Neural cell (in vitro differentiated cells): Measurements from ENCODE around the gene FAM131B. TPM values are rescaled to one million over a fixed set of nuclear protein-coding genes. Genes with fewer than 3 reads are reported as not detected.

Experiments used
- H2AFZ ChIP-seq: fragments of 200-600, 300-800 bp; sonication (generic), shearing (Covaris generic); 2 replicates; pipeline ENCODE4 v1.6.0; 2014; ENCODE audit warnings: low read depth, mild to moderate bottlenecking, antibody characterized with exemption, low read length, moderate library complexity
- H3F3A ChIP-seq: fragments of 200-600 bp; shearing (Covaris generic); 2 replicates; pipeline ENCODE4 v1.6.1; 2016; ENCODE audit warnings: mild to moderate bottlenecking, moderate library complexity, mixed read lengths, antibody characterized with exemption, low read length; ENCODE audit not compliant: insufficient read depth, poor library complexity, severe bottlenecking
- H3K27ac ChIP-seq: fragments of 200-600, 300-800 bp; sonication (generic), shearing (Covaris generic); 2 replicates; pipeline ENCODE4 v1.5.1; 2014; ENCODE audit warnings: mild to moderate bottlenecking, low read length, moderate library complexity
- H3K27me3 ChIP-seq: fragments of 300-800, 200-600 bp; sonication (generic), shearing (Covaris generic); 2 replicates; pipeline ENCODE4 v1.6.0; 2014; ENCODE audit warnings: mild to moderate bottlenecking, low read depth, low read length, moderate library complexity; ENCODE audit not compliant: insufficient read depth
- H3K36me3 ChIP-seq: fragments of 300-800, 200-600 bp; sonication (generic), shearing (Covaris generic); 2 replicates; pipeline ENCODE4 v1.5.1; 2014; ENCODE audit warnings: mild to moderate bottlenecking, antibody characterized with exemption, low read length, moderate library complexity; ENCODE audit not compliant: insufficient read depth
- H3K4me2 ChIP-seq: fragments of 300-800, 200-600 bp; sonication (generic), shearing (Covaris generic); 2 replicates; pipeline ENCODE4 v1.6.0; 2014; ENCODE audit warnings: mild to moderate bottlenecking, low read length
- H3K4me3 ChIP-seq: fragments of 300-800, 200-600 bp; sonication (generic), shearing (Covaris generic); 2 replicates; pipeline ENCODE4 v1.5.1; 2014; ENCODE audit warnings: mild to moderate bottlenecking, low read length, moderate library complexity
- H3K79me2 ChIP-seq: fragments of 200-600 bp; shearing (Covaris generic); replicated peaks from 2 replicates; pipeline ENCODE4 v1.6.0; 2014; ENCODE audit warnings: mild to moderate bottlenecking, low read length, moderate library complexity; ENCODE audit not compliant: insufficient read depth
- H3K9ac ChIP-seq: fragments of 300-800, 200-600 bp; sonication (generic), shearing (Covaris generic); 2 replicates; pipeline ENCODE4 v1.6.1; 2016; ENCODE audit warnings: mild to moderate bottlenecking, low read length, mixed read lengths
- H3K9me2 ChIP-seq: fragments of 200-600 bp; shearing (Covaris generic); 2 replicates; pipeline ENCODE4 v1.6.1; 2016; ENCODE audit warnings: mild to moderate bottlenecking, low read length, mixed read lengths; ENCODE audit not compliant: insufficient read depth
- H3K9me3 ChIP-seq: fragments of 200-600, 300-800 bp; sonication (generic), shearing (Covaris generic); 2 replicates; pipeline ENCODE4 v1.6.1; 2016; ENCODE audit warnings: mild to moderate bottlenecking, mixed run types, low read length, moderate library complexity, mixed read lengths
- H4K20me1 ChIP-seq: fragments of 200-600 bp; shearing (Covaris generic); 2 replicates; pipeline ENCODE4 v1.6.1; 2016; ENCODE audit warnings: mild to moderate bottlenecking, mixed run types; ENCODE audit not compliant: insufficient read depth
- EP300 ChIP-seq: fragments of 450-650 bp; conservative IDR thresholded peaks from 2 replicates; pipeline ENCODE4 v1.6.1; 2014; ENCODE audit warnings: antibody characterized with exemption, mild to moderate bottlenecking, moderate library complexity; ENCODE audit not compliant: poor library complexity, severe bottlenecking
- MXI1 ChIP-seq: fragments of 450-650 bp; conservative IDR thresholded peaks from 2 replicates; pipeline ENCODE4 v1.6.1; 2014; ENCODE audit warnings: antibody characterized with exemption, mild to moderate bottlenecking; ENCODE audit not compliant: poor library complexity, severe bottlenecking
- POLR2AphosphoS5 ChIP-seq: IDR thresholded peaks from 2 replicates; pipeline ENCODE4 v1.6.1; 2012
- RAD21 ChIP-seq: fragments of 450-650 bp; conservative IDR thresholded peaks from 2 replicates; pipeline ENCODE4 v1.6.1; 2014; ENCODE audit warnings: antibody characterized with exemption, mild to moderate bottlenecking, moderate library complexity
- REST ChIP-seq: IDR thresholded peaks from 2 replicates; pipeline ENCODE4 v1.6.1; 2012; ENCODE audit warnings: borderline replicate concordance
- SMC3 ChIP-seq: fragments of 450-650 bp; conservative IDR thresholded peaks from 2 replicates; pipeline ENCODE4 v1.6.1; 2014; ENCODE audit warnings: antibody characterized with exemption, mild to moderate bottlenecking, moderate library complexity; ENCODE audit not compliant: poor library complexity
- TAF1 ChIP-seq: IDR thresholded peaks from 2 replicates; pipeline ENCODE4 v1.6.1; 2012; ENCODE audit warnings: low read depth
- polyA plus RNA-seq: library from polyadenylated mRNA; depleted of rRNA; stranded (reverse); fragments of >200 nt; gene quantifications from 2 replicates; pipeline ENCODE4 v1.2.3, GENCODE V29; 2014
- TF ChIP-seq, protein P1 (sequence below): fragments of 450-650 bp; IDR thresholded peaks from 2 replicates; pipeline ENCODE4 v1.5.1; 2014; ENCODE audit warnings: antibody characterized with exemption, mild to moderate bottlenecking, moderate library complexity; ENCODE audit not compliant: poor library complexity, severe bottlenecking

Gene FAM131B
- polyA plus RNA-seq, 1 donor from 2014 or later = 45.9 TPM

DNA sequence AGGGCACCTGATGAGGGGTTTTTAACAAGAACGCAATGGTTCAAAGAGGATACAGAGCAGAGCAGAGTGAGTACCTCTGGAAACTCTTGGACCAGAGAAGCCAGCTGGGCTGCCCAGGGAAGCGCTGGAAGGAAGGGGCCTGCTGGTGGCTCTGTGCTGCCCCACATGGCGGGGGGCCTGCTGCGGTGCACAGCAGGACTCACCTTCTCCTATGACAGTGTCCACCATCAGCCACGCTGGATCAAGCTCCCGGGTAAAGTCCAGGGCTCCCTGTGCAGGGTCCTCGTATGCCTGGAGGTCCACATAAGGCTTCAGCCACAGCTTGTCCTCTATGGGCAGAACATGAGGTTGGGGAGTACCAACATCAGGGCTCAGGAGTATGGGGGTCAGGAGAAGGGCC is 33.7 kb upstream of the FAM131B start:
- TF ChIP-seq REST = no peak
- no peak for TF ChIP-seq SMC3
- TF ChIP-seq RAD21 = no peak
- Histone ChIP-seq H3K4me3 (no peak overlapping the region), H3F3A (no peaks in the 10 kb centered on the region), H3K27me3 (no peaks in the 10 kb centered on the region), H3K9me2 (no peaks in the 10 kb centered on the region), H3K4me2 (no peak overlapping the region), H2AFZ (no peak overlapping the region), H3K79me2 (no peaks in the 10 kb centered on the region), H3K9ac (no peak overlapping the region), H3K27ac (no peak overlapping the region), H3K36me3 (no peaks in the 10 kb centered on the region), H3K9me3 (no peaks in the 10 kb centered on the region), H4K20me1 (no peaks in the 10 kb centered on the region)

DNA sequence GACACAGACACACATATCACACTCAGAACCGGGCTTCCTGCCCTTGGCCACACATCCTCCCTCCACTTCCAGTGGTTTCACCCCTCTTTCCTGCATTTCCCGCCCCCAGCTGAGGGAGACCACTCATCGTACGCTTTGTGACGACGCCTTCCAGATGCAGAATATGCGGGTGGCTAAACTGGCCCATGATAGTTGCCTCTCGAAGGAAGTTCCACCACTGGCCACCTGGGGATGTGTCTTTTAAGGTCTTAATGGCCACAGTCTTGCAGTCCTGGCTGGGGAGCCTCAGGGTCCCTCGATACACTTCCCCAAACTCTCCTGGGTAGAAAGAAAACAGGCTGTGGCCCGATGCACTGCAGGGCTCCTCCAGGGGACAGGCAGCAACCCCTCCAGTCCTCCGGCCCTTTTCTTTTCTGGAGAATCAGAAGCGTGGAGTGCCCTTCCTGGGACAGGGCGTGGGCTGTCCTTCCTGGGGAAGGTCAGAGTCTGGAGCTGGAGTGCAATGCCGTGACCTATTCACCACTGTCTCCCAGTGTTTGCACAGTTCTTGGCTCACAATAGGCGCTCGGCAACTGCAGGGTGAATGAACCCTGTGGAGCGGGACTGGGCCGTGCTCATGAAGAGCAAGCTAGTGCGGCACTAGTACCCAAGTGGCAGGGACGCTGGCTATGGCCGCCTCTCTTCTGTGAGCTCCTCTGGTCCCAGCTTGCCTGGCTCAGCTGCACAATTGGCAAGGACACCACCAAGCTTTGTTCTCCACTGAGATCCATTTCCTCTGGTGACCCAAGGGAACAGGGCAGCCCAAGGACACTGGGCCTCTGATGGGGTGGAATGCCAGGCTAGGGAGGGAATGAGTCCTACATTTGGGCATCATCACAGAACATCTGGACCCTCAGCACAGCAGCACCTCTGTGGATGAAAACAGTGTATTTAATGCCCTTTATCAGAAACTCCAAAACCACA is 33.0 kb upstream of the FAM131B start:
- Histone ChIP-seq H3F3A (no peaks in the 10 kb centered on the region), H4K20me1 (no peaks in the 10 kb centered on the region), H2AFZ (no peak overlapping the region), H3K27ac (no peak overlapping the region), H3K9me2 (no peaks in the 10 kb centered on the region), H3K4me2 (no peak overlapping the region), H3K79me2 (no peaks in the 10 kb centered on the region), H3K9me3 (no peaks in the 10 kb centered on the region), H3K36me3 (no peaks in the 10 kb centered on the region), H3K27me3 (no peaks in the 10 kb centered on the region), H3K4me3 (no peak overlapping the region), H3K9ac (no peak overlapping the region)
- TF ChIP-seq SMC3 (no peak), POLR2AphosphoS5 (no peak), REST (no peak), TAF1 (no peak), RAD21 (no peak), EP300 (no peak), MXI1 (no peak)
- TF ChIP-seq, protein P1, sequence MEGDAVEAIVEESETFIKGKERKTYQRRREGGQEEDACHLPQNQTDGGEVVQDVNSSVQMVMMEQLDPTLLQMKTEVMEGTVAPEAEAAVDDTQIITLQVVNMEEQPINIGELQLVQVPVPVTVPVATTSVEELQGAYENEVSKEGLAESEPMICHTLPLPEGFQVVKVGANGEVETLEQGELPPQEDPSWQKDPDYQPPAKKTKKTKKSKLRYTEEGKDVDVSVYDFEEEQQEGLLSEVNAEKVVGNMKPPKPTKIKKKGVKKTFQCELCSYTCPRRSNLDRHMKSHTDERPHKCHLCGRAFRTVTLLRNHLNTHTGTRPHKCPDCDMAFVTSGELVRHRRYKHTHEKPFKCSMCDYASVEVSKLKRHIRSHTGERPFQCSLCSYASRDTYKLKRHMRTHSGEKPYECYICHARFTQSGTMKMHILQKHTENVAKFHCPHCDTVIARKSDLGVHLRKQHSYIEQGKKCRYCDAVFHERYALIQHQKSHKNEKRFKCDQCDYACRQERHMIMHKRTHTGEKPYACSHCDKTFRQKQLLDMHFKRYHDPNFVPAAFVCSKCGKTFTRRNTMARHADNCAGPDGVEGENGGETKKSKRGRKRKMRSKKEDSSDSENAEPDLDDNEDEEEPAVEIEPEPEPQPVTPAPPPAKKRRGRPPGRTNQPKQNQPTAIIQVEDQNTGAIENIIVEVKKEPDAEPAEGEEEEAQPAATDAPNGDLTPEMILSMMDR = no peak
